Right forelimb (tissue), 1 donor: ENCODE results near the gene ASB2.

Experiments used
- DNase-seq: peaks from one replicate; pipeline ENCODE4 v3.0.0-alpha.2; 2018

ASB2 gene

GRCh38 chr14:93926245-93926872, 50.0 kb downstream of the ASB2 start:
- no peak for DNase-seq

DNA sequence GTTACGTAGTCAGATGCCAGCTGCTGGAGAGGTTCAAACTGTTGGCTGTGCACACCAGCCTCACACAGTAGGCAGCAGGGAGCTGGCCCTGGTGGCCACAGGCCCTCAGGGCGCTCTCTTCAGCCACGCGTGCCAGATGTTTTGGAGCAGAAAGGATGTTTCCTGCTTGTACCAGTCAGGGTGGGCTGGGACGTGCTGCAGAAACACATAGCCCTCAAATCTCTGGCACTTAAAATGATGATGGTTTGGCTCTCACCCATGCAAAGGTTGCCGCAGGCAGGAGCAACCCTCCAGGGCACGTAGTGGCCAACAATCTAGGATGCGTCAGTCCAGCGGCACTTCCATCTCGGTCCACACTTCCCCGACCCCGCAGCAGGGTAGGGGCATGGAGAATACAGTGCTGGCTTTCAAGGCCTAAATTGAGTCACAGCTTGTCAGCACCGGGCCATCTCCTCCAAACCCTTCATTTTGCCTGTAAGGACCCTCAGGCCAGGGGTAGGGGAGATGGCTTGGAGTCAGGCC, 50.9 kb downstream of the ASB2 start:
- no peak for DNase-seq

DNA sequence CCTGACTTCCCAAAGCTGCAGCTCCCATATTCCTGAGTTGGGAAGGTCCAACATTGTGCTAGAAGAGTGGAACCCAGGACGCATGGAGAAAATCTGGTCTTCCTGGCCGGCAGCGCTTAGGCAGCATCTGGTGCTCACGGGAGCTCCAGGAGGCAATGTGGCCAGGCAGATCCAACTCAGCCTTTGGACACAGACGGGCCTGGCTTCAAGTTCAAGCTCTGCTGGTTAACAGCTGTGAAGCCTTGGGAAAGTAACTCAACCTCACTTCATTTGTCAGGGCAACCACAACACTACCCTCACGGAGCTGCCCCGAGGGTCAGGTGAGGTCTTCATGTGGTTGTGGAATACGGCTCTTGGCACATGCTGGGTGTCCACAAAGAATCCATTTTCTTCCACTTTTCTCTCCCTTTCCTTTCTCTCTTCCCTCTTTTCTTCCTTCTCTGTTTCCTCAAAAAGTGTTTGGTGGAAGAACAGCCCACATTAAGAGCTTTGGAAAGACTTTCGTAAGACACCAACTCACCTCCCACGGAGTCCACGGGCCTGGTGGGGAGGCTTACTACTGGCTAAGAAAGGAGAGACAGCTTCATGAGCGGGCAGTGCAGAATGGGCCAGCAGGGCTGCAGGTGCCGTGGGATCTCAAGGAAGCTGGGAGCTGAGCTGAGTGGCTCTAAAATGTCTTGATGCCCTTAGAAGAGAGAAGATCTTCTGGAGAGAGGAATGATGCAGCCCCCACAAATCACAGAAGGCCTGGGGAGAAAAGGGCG, 51.6 kb downstream of the ASB2 start:
- DNase-seq, result no peak

DNA sequence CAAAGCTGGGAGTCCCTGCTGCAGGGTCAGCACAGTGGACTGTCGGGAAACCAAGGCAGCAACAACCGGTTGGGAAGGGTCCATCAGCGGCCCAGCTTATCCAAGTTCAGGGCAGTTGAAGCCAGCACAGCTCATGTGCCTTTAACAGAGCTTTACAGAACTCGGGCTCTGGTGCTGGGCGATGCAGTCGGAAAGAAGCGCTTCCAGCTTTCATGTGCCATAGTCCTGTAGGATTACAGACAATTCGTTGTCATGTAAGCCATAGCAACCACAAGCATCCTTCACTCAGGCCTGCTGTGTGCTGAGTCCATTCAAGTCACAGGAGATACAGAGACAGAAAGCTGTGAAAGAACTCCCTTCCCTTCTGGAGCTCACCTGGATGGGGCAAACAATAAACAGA, 52.7 kb downstream of the ASB2 start:
- no peak for DNase-seq

DNA sequence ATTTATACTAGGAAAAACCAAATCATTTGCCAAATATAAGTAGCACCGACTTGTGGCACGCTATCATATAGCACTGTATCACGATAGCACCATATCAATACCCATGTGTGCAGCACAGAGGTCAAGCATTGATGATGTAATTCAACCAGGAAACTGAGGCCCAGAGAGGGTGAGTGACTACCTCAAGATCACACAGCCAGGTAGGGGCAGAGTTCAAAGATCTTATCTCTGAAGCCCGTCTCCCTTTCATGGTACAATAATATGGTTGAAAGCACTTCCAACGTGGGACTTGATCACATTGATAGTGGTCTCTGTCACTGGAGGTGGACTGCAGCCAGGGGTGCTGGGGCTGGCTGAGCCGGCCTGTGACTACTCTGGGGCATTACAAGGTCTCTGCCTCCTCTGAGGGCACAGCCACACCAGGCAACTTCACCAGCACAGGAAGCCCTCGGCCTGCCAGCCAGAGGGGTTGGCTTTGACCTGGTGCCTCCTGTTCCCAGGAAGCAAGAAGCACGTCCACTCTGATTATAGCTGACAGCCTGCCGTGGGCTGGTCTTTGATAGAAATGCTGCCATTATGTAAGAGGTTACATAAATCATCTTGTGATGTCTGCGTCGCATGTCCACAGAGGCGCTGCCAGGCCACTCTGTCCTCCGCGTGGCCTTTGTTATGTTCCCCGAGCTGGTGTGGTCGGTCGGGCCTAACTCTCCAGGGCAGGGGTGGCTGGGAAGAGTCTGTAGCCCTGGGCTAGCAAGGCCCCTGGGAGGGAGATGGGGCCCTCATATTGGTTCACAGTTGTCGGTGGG, 55.2 kb downstream of the ASB2 start:
- DNase-seq, result no peak

DNA sequence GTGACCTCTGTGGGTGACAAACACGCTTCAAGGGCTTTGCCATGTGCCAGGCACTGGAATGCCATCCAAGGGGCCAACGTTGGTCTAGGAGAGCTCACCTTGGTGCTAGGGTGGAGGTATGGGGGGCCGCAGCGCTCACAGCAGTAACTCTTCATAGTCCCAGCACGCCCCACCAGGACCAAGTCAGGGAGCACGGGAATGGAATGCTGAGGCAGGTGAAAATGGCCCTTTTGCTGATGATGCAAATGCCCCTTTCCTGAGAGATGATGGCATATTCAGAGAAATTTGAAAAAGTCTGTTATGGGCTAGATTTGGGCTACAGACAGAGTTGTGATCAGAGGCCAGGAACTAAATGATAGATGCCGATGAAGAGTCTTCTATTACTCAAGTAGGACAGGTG, 59.2 kb downstream of the ASB2 start:
- no peak for DNase-seq

DNA sequence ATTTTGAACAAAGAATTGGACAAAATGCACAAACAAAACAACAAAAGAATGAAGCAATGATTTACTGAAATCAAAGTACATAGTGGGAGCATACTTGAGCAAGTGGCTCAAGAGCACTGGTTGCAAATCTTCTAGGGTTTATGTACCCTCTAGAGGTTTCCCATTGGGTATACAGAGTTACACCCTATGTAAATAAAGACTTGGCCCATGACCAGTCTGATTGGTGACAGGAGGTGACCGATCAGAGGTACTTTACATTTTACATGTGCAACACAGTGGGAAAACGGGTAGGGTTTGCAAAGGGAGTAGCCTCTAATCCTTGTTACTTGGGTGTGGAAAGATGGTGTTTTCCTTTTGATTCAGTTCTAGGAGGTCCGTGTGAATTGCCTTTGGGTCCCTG, 59.9 kb downstream of the ASB2 start:
- DNase-seq, result no peak

DNA sequence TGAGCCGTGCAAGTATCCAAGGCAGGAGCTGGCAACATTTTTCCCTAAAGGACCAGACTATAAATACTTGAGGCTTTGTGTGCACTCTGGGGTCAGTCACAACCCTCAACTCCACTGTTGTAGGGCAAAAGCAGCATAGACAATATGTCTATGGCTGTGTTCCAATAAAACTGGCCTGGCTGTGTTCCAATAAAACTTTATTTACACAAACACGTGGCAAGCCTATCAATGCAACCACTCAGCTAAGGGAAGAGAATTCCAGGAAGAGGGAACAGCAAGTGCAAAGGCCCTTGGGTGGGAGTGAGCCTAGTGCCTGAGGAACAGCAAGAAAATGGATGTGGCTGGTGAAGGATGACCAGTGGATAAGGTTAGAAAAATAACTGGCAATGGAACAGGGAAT, 60.6 kb downstream of the ASB2 start:
- DNase-seq, result no peak

DNA sequence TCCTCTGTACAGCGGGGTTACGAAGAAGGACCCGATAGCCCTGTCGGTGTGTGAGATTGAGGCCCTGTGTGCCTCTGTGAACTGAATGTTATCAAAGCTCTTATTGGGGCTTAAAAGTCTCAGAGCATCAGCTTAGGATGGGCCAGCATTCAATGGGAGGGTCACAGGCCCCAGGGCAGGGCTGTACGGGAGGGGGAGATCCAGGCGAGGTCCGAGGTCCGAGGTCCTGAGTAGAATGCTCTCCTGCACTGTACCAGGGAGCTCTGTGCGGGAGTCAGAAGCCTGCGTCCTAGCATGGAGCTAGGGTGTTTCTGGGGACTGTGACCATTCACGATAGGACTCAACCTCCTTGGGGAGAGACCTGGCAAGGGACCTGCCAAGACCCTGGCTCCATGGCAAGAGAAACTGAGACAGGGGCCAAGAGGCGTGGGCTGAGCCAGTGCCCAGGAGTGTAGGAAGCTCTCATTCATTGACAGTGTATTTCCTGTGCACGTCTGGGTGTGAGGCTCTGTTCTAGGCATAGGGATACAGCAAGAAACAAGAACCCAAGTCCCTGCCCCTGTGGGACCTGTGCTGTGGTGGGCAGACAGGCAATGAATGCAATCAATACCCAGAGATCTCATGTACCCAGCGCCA, 61.2 kb downstream of the ASB2 start:
- no peak for DNase-seq

GRCh38 chr14:93914278-93914677, 62.1 kb downstream of the ASB2 start:
- no peak for DNase-seq

- no peak for DNase-seq
These were observed 63.6 kb downstream of the ASB2 start for GRCh38 chr14:93912782-93913181.

DNA sequence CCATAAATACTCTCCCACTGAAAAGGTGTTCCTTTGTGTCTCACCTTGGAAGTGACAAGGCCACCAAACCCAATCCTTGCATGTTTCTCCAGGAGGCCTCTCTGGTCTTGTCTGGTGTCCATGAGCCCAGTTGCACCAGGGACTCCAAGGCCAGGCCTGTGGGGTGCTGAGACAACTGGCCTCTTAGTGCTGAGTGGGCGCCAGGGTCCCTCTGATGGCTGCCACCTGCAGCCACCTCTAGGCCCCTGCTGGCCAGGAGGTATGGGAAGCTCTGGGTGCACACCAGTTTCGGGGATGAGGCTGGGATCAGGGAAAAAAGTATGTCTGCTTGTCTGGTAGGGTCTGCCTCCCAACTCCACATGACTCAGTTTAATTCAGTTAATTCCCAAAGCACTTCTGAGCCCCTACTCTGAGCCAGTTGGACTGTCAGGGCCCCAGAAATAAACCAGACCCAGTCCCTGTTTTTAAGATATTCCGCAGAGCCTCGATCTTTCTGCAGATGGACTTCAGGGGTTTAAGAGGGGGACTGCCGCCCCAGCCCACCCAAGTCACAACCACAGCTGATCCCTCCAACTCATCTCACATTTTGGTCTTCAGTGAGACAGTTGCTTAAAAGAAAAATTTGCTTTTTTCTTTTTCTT, 64.3 kb downstream of the ASB2 start:
- DNase-seq, result no peak

DNA sequence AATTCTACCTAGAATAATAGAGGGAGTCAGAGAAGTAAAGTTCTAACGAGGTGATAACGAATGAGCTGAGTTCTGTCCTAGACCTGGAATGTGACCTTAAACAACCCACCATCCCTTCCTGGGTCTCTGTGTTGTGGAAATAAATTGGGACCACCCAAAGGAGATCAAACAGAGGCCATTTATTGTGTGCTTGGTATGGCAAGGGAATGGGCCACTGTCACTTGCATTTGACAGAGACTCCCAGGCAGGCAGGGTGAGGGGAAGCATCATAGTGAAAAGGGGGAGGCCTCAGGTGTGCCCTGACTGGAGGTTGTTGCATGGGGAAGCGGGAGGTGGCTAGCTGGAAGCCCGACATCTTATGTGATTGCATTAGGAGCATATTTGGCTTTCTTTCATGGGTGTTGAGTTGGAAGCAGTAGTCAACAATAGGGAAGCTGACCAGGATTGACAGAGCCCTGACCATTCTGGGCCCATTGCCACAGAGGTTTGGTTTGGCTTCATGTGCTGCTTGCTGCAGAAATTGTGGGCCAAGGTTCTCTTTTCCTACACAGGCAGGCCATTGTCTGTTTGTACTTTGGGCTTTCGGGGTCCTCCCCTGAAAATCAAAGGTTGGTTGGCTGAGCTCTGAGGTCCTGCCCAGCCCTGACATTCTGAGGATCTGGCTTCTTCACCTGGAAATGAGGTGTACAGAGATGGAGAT, 66.8 kb downstream of the ASB2 start:
- DNase-seq, result no peak

- no peak for DNase-seq
These were observed 69.7 kb downstream of the ASB2 start for GRCh38 chr14:93906341-93907329.

- DNase-seq, result no peak
These were observed 70.7 kb downstream of the ASB2 start for GRCh38 chr14:93905623-93906022.

- no peak for DNase-seq
These were observed 72.8 kb downstream of the ASB2 start for GRCh38 chr14:93903342-93904184.

GRCh38 chr14:93902619-93903307, 73.6 kb downstream of the ASB2 start:
- DNase-seq, result no peak

DNA sequence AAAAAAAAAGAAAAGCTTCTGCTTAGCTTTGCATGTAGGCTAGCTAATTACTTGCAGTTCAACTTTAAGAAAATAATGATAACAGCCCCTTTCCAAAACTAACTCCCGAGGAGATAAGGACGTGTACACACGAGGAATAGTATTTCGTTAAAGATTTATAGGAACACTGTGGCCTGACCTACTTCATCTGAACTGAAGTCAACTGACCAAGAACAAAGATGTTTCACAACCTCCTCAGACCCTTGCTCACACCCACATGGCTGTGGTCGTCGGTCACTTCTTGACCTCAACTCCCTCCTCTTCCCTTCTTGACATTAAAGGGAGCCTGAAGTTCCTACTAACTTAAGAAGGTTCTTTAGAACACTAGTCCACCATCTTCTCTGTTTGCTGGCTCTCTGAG, 74.6 kb downstream of the ASB2 start:
- DNase-seq, result no peak

DNA sequence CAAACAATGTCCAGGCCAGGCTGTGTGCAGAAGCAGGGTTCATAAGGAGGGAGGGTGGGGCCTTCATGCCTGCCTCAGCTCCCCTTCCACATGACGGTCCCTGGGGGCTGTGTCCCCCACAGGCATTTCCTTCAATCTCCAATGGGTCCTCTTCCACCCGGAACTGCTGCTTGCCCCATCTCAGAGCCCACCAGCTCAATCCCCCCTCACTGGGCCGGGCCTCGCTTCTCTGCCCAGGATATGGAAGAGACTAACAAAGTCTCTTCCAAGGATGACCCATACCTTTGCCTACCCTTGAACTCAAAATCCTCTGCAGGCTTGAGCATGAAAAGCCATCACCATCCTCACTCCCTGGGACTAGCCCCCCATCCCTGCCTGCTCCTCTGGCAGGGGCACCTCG, 77.6 kb downstream of the ASB2 start:
- DNase-seq, result no peak
